ENCODE data around the gene RTP3. TPM values are rescaled to one million over a fixed set of nuclear protein-coding genes. Genes with fewer than 3 reads are reported as not detected.

Gene RTP3
- total RNA-seq, 4 donors from 2014 or later, result not detected

- no peaks in the 10 kb centered on the region for H3K9me3 ChIP-seq
- intact Hi-C loops (cut with DNase I), result no loop called here
- 80 to 84% methylated on average over 5 of the region's 5 CpGs for WGBS, 2 donors
- H3K36me3 ChIP-seq, result no peaks in the 10 kb centered on the region
- DNase-seq, result no peak
- no peak overlapping the region for H3K4me3 ChIP-seq
- no peak overlapping the region for H3K27ac ChIP-seq
- TF ChIP-seq CTCF (IDR thresholded peaks at IDR 0.05) (no peak), POLR2A (IDR thresholded peaks at IDR 0.05) (no peak)
- H3K4me1 ChIP-seq, result no peaks in the 10 kb centered on the region
- H3K27me3 ChIP-seq, result peaks cover 0 to 14% (median 0%) of the 10 kb centered on the region in 4 donors
These were observed 1.8 kb upstream of the RTP3 start for GRCh38 chr3:46495901-46496456.

GRCh38 chr3:46496746-46497555, 825 bp upstream of the RTP3 start:
- Histone ChIP-seq H3K36me3 (no peaks in the 10 kb centered on the region), H3K9me3 (no peaks in the 10 kb centered on the region), H3K4me3 (no peak overlapping the region), H3K4me1 (no peaks in the 10 kb centered on the region), H3K27me3 (peaks cover 0 to 14% (median 0%) of the 10 kb centered on the region in 4 donors), H3K27ac (no peak overlapping the region)
- peak in 3 of 6 experiments; percentile 7 to 23 (median 13) for TF ChIP-seq CTCF (IDR thresholded peaks at IDR 0.05)
- no peak for TF ChIP-seq POLR2A (IDR thresholded peaks at IDR 0.05)
- no peak for DNase-seq
- WGBS, 2 donors, result 47 to 62% methylated on average over 5 to 6 of the region's 9 CpGs
- intact Hi-C loops (cut with DNase I), result no loop called here

GRCh38 chr3:46498916-46499519, 1.2 kb downstream of the RTP3 start:
- Histone ChIP-seq H3K9me3 (no peaks in the 10 kb centered on the region), H3K27ac (no peak overlapping the region), H3K36me3 (no peaks in the 10 kb centered on the region), H3K27me3 (peaks cover 0 to 14% (median 0%) of the 10 kb centered on the region in 4 donors), H3K4me1 (no peaks in the 10 kb centered on the region), H3K4me3 (no peak overlapping the region)
- TF ChIP-seq POLR2A (IDR thresholded peaks at IDR 0.05), result no peak
- TF ChIP-seq CTCF (IDR thresholded peaks at IDR 0.05), result no peak
- intact Hi-C loops (cut with DNase I), result no loop called here
- WGBS, 2 donors, result 68 to 82% methylated on average over 6 of the region's 6 CpGs
- no peak for DNase-seq

GRCh38 chr3:46500656-46501635, 3.2 kb downstream of the RTP3 start:
- WGBS, 2 donors, result 64 to 74% methylated on average over 5 of the region's 5 CpGs
- intact Hi-C loops (cut with DNase I), result no loop called here
- Histone ChIP-seq H3K4me3 (no peak overlapping the region), H3K36me3 (no peaks in the 10 kb centered on the region), H3K9me3 (no peaks in the 10 kb centered on the region), H3K27ac (no peak overlapping the region), H3K4me1 (no peaks in the 10 kb centered on the region), H3K27me3 (peaks cover 0 to 11% (median 0%) of the 10 kb centered on the region in 4 donors)
- TF ChIP-seq POLR2A (IDR thresholded peaks at IDR 0.05), result no peak
- no peak for TF ChIP-seq CTCF (IDR thresholded peaks at IDR 0.05)
- no peak for DNase-seq

All from esophagus squamous epithelium (tissue), 5 donors.